GM20000 (cell line): Measurements from ENCODE around the gene AKT3.

Experiments used
- DNase-seq: peaks from one replicate; pipeline ENCODE4 v3.0.0; 2012; ENCODE audit warnings: low spot score
- CTCF ChIP-seq: IDR thresholded peaks from 2 replicates; pipeline ENCODE4 v1.5.1; 2012; ENCODE audit warnings: mild to moderate bottlenecking, control low read depth; ENCODE audit errors: extremely low read depth, missing control alignments

Gene AKT3

DNA sequence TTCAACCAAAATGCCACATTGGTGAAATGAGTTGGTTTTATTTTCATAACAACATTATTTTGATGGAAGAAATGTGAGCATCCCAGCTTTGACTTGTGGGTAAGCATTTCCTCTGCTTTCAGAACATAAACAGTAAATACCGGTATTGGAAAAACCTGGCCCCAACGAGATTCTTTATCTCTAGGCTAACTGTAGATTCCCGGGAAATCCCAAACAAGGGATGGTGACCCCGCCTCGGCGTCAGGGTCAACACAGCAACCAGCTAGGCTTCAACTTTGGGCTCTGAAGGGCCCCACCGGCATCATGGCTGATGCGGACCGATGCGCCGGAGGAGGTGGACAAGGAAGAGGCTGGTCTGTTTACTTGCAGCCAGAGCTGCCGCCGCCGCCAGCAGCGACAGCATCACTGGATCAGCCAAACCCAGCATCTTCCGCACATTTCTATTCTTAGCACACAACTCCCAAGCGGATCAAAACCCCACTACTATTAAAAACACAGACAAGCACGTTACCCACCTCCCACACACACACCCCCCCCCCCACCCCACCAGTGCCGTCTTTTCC is 1.1 kb downstream of the AKT3 start:
- peak; percentile 34 for DNase-seq
- TF ChIP-seq CTCF: no peak

- no peak for DNase-seq
- no peak for TF ChIP-seq CTCF
Observed at GRCh38 chr1:243848165-243848857, 1.7 kb downstream of the AKT3 start.

DNA sequence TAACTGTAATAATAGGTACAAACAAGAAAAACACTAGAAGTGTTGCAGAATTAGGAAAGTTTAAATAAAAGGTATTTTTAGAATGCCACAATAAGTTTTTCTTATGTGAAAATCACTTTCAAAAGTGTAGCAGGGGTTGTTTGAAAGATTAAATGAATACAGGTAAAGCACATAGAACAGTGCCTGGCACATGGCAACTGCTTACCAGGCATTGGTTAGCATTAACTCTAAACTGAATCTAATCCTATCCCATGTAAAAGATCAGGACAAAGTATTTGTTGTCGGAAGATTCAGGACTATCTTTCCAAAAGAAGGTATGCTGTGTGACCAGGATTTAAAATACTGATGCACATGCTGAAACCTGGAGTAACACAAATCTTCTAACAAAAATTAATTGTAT is 3.3 kb downstream of the AKT3 start:
- no peak for TF ChIP-seq CTCF

DNA sequence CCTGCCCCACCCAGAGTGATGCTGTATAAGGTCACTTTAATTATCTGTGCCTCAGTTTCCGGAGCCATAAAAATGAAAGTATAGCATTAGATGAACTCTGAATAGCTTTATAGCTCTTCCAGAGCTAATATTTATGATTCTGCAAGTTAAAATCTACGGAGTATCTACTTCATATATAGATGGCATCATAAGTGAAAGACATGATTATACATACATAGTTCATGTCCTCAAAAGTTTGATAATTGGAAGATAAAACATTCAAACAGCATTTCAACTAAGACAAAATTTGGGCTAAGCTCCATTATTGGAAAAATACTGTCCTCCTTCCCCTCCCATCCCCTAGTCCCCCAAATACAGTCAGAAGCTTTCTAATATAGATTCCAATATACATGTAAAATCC is 4.2 kb downstream of the AKT3 start:
- no peak for TF ChIP-seq CTCF
- DNase-seq: no peak

More for the DNA sequence above, 3.3 kb downstream of the AKT3 start:
- no peak for DNase-seq

GRCh38 chr1:243844186-243844585 is 5.9 kb downstream of the AKT3 start:
- DNase-seq: no peak
- TF ChIP-seq CTCF: no peak

DNA sequence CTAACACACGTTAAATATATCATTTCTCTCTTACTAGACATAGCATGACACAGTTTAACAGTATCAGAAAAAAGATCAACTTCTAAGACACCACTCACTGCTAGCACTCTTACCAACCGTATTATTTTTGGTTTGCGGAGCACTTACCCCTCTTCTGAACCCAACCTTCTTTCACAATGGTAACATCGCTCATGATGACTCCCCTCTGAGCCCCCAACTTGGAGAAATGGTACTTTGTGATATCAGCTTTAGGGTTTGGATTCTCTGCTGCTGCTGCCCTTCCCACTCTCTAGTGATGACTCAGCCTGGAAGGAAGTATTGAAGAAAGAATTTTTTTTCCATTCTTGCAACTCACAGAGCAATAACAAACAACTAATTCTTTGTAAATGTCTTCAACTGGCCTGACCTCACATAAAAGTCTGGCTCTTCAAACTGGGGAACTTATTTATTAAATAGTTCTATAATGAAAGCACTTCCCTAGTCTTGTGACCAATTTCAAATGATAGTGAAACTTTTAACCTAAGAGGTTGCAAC is 7.0 kb downstream of the AKT3 start:
- no peak for DNase-seq

More for the DNA sequence above, 7.0 kb downstream of the AKT3 start:
- no peak for TF ChIP-seq CTCF
